ENCODE measurements around the gene SUFU. TPM values are rescaled to one million over a fixed set of nuclear protein-coding genes. Genes with fewer than 3 reads are reported as not detected.
A peak's percentile ranks its signal among the peaks of the same experiment; 100 is the strongest.

SUFU gene
- total and polyA plus RNA-seq, 2 of the 13 experiments (the other 11 are each of a cell fraction or from before 2014, with no cell fraction given) = 2.9 to 5.5 TPM

- TF ChIP-seq KIAA2018 (CRISPR knock-in tag; IDR thresholded peaks at IDR 0.05; ENCODE audit: borderline replicate concordance) (no peak), LBX2 (CRISPR knock-in tag; IDR thresholded peaks at IDR 0.05; ENCODE audit: borderline replicate concordance) (no peak), POLR2G (IDR thresholded peaks at IDR 0.05; ENCODE audit: low read depth, low read length) (peak; percentile 83), ZBTB42 (CRISPR knock-in tag; IDR thresholded peaks at IDR 0.05) (no peak), RXRB (CRISPR knock-in tag; IDR thresholded peaks at IDR 0.05; ENCODE audit: borderline replicate concordance) (peak; percentile 73), CREB1 (IDR thresholded peaks at IDR 0.05) (no peak), CREB1 (CRISPR knock-in tag; IDR thresholded peaks at IDR 0.05) (peak; percentile 51), HES4 (CRISPR knock-in tag; IDR thresholded peaks at IDR 0.05; ENCODE audit: borderline replicate concordance) (no peak), RARA (CRISPR knock-in tag; IDR thresholded peaks at IDR 0.05) (peak; percentile 82), ZNF7 (CRISPR knock-in tag; IDR thresholded peaks at IDR 0.05) (peak; percentile 95), PTBP1 (IDR thresholded peaks at IDR 0.05; ENCODE audit: low read depth, low read length, poor library complexity, severe bottlenecking) (no peak), ZNF781 (CRISPR knock-in tag; IDR thresholded peaks at IDR 0.05; ENCODE audit: borderline replicate concordance, not compliant biosample characterization) (no peak), SNRNP70 (IDR thresholded peaks at IDR 0.05; ENCODE audit: low read depth, low read length) (no peak), SP2 (CRISPR knock-in tag; IDR thresholded peaks at IDR 0.05) (no peak), ZFP91 (CRISPR knock-in tag; IDR thresholded peaks at IDR 0.05; ENCODE audit: borderline replicate concordance) (peak; percentile 66), EEA1 (CRISPR knock-in tag; IDR thresholded peaks at IDR 0.05; ENCODE audit: borderline replicate concordance) (no peak)
- TF ChIP-seq, protein P1, sequence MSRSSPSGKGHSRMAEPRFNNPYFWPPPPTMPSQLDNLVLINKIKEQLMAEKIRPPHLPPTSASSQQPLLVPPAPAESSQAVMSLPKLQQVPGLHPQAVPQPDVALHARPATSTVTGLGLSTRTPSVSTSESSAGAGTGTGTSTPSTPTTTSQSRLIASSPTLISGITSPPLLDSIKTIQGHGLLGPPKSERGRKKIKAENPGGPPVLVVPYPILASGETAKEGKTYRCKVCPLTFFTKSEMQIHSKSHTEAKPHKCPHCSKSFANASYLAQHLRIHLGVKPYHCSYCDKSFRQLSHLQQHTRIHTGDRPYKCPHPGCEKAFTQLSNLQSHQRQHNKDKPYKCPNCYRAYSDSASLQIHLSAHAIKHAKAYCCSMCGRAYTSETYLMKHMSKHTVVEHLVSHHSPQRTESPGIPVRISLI (CRISPR knock-in tag; IDR thresholded peaks at IDR 0.05; ENCODE audit: borderline replicate concordance) = 0 out of 2 replicates have a peak, but pooled peaks have one; percentile 7
Observed at GRCh38 chr10:102599565-102600327, 96.0 kb downstream of the SUFU start (continued).

Measured in HepG2 (cell line).